ENCODE results near the gene MSL1.

The MSL1 gene

GRCh38 chr17:40093005-40093579 is 28.7 kb upstream of the MSL1 start:
- no peak for DNase-seq (ENCODE audit: low read depth)
- H3K4me3 ChIP-seq (ENCODE audit: low read length), result no peak overlapping the region; the same call in 1 of the 2 replicates
- TF ChIP-seq CTCF (conservative IDR thresholded peaks at IDR 0.05; ENCODE audit: low read length), result no peak

- no peak for DNase-seq (ENCODE audit: low read depth)
- no peak overlapping the region for H3K4me3 ChIP-seq (ENCODE audit: low read length)
Observed at GRCh38 chr17:40093580-40094201, 28.1 kb upstream of the MSL1 start.

GRCh38 chr17:40094874-40095273 is 26.9 kb upstream of the MSL1 start:
- TF ChIP-seq CTCF (conservative IDR thresholded peaks at IDR 0.05; ENCODE audit: low read length), result no peak
- H3K4me3 ChIP-seq (ENCODE audit: low read length), result no peak overlapping the region
- no peak for DNase-seq (ENCODE audit: low read depth)

More at GRCh38 chr17:40093580-40094201, 28.1 kb upstream of the MSL1 start:
- TF ChIP-seq CTCF (conservative IDR thresholded peaks at IDR 0.05; ENCODE audit: low read length), result no peak

GRCh38 chr17:40095351-40095943 is 26.3 kb upstream of the MSL1 start:
- H3K4me3 ChIP-seq (ENCODE audit: low read length), result no peak overlapping the region
- TF ChIP-seq CTCF (conservative IDR thresholded peaks at IDR 0.05; ENCODE audit: low read length), result no peak
- no peak for DNase-seq (ENCODE audit: low read depth)

GRCh38 chr17:40095944-40096791 is 25.6 kb upstream of the MSL1 start:
- no peak for DNase-seq (ENCODE audit: low read depth)
- no peak overlapping the region for H3K4me3 ChIP-seq (ENCODE audit: low read length)
- TF ChIP-seq CTCF (conservative IDR thresholded peaks at IDR 0.05; ENCODE audit: low read length), result no peak

- no peak overlapping the region for H3K4me3 ChIP-seq (ENCODE audit: low read length)
- no peak for DNase-seq (ENCODE audit: low read depth)
Observed at GRCh38 chr17:40097087-40097486, 24.7 kb upstream of the MSL1 start.

More at GRCh38 chr17:40097087-40097486, 24.7 kb upstream of the MSL1 start:
- TF ChIP-seq CTCF (conservative IDR thresholded peaks at IDR 0.05; ENCODE audit: low read length), result no peak

All from AG10803 (cell line).